HG03135 (cell line): ENCODE data around the gene SERPINB6.
"Not testable (repeated sequence)": the region's sequence is repeated elsewhere in the genome, so short reads cannot be mapped to it uniquely, and the experiment has no call there.

Source experiments
- ATAC-seq: cut with Tn5 transposase; IDR thresholded peaks from one replicate; pipeline ENCODE4 v1.9.1; 2021; ENCODE audit warnings: mild to moderate bottlenecking, moderate library complexity; ENCODE audit not compliant: unreplicated experiment

Gene SERPINB6

DNA sequence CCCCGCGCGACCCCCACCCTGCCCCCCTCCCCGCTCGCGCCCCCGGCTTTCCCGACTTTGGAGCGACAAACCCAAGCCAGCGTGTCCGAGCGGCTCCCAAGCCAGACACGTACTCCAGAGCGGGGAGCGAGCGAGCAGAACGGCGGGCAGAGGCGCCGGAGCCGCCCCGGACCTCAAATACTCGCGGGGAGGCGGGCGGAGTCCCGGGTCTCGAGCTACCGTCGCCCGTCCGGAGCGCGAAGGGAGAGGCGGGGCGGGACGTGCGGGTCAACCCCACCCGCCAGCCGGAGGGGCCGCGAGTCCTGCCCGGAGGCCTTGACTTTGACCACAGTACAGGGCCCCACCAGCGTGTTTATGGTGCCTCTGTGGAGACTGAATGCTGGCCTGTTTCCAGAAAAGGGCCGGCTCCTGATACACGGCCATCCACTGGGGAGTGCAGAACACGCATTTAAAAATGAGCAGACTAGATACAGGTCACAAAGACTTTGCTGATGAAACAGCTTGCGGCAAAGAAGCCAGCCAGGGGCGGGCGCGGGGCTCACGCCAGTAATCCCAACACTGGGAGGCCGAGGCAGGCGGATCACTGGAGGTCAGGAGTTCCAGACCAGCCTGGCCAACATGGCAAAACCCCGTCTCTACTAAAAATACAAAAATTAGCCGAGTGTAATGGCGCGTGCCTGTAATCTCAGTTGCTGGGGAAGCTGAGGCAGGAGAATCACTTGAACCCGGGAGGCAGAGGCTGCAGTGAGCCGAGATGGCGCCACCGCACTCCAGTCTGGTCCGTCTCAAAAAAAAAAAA lies at the start of gene SERPINB6:
TSS of gene SERPINB6 (minus strand) at position 148 of the 799 bp plus-strand sequence. CDS start 12,235 bp downstream, outside the sequence.
- no peak for ATAC-seq

GRCh38 chr6:3019749-3020320 lies 48.5 kb upstream of the SERPINB6 start:
- ATAC-seq: no peak

GRCh38 chr6:3019065-3019464 lies 47.7 kb upstream of the SERPINB6 start:
- ATAC-seq: no peak

- ATAC-seq: no peak
Measured at GRCh38 chr6:3017304-3017703, 45.9 kb upstream of the SERPINB6 start.

DNA sequence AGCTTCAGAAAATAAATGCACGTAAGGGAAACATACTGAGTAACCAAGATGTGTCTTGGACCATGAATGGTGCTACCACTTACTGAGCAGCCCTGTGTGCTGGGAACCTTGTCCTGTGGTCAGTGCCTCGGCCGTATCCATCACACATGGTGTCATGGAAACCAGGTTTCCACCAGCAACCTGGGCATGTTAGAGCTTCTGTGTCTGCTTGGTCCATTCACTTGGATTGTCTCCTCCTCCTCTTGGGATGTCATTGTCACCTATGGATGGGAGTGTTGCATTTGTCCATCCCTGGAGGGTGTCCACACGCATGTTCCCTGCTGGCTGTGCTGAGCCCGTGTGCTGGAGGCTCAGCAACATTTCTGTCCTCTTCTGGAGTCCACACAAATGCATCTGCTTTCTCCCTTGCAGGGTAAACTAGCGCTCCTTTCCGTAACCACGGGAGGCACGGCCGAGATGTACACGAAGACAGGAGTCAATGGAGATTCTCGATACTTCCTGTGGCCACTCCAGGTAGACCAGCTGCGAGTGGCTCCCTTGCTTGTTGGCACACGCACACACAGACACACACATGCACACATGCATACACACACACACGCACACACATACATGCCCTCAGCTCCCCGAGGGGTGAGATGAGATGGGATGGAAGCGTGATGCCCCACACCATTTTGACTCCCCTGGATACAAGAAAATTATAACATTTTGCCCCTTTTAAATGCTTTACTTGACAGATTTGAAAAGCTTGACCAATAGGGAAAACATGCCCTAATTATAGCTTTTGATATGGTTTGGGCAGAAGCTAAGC lies 45.3 kb upstream of the SERPINB6 start:
- no peak for ATAC-seq

GRCh38 chr6:3015144-3015543 lies 43.8 kb upstream of the SERPINB6 start:
- no peak for ATAC-seq

DNA sequence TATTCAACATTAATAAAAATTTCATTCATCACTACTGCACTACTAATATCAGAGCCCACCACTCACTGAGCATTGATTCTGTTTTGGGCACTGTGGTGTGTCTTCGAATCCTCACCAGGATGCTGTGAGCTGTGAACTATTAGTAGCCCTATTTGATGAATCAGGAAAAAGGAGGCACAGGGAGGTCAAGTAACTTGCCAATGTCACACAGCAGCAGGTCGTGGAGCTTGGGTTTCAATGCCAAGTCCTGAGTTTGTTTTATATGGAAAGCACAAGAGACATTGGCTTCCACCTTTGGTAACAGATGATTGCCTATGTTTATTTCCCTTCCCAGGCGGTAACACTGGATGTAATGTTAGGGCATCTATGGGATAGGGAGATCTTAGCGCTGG lies 43.3 kb upstream of the SERPINB6 start:
- no peak for ATAC-seq

DNA sequence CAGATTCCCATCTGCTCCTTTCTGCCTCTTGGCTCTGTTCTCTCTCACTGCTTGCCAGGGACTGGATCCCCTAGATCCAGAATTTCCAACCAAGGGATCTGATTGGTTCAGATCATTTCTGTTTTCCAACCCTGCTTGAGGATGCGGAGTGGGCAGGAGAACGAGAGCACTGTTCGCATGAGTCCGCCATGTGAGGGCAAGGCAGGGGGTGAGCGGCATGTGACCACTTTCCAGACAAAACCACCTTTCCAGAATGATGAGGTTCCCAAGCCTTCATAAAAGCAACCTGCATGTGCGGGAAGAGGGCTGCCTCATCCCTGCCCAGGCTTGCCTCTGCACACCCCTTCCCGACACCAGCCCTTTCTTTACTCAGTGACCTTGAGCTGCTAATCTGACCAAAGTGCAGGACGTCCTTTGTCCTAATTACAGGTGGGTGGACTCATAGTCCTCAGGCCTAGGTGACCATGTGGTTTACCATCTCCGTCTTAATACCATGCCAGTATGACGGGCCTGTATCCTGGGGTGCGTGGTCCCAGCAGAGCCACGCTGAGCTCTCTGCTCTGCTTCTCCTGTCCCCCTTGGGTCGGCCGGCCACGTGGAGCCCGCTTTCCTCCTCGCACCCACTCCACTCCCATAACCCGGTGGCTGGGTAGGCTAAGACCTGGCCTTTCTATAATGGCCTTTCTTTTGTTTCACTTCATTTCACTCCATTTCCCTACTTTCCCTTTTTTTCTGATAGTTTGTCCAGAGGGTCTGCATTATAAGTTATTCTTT lies 42.7 kb upstream of the SERPINB6 start:
- ATAC-seq: no peak

DNA sequence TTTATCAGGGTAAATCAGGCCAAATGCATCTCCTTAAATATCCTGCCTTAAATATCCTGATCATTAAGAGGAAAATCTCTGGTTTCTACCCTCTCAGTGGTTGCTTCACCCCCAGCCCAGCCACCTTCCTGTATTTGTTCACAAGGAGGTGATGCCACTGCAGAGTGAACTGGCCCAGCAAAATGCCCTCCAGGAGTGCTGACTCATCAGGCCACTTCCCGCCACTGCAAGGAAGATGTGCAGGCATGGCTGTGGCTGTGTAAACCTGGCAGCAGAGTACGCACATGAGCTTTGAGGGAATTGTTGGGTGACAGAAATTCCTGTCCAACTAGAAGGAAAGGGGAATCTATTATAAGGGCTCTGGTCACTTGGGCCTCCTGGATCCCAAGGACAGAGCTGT lies 42.1 kb upstream of the SERPINB6 start:
- no peak for ATAC-seq

DNA sequence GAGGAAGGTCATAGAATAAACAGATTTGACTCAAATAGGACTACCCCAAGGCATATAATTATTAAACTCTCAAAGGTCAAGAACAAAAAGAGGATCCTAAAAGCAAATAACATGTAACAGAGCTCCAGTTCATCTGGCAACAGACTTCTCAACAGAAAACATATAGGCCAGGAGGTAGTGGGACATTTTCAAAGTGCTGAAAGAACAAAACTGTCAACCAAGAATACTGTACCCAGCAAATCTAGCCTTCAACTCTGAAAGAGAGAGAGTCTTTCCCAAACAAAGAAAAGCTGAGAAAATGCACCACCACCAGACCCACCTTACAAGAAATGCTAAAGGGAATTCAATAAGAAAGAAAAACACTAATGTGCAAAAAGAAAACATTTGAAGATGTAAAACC lies 40.2 kb upstream of the SERPINB6 start:
- no peak for ATAC-seq

DNA sequence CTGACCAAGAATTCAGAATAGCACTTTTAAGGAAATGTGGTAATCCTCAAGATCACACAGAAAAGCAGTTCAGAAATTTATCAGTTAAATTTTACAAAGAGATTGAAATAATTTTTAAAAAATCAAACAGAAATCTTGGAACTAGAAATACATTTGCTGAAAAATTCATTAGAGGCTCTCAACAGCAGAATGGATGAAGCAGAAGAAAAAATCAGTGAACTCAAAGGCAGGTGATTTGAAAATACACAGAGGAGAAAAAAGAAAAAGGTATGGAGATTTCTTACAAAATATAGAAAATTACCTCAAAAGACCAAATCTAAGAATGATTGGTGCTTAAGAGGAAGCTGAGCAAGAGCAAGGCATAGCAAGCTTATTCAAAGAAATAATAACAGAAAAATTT lies 39.8 kb upstream of the SERPINB6 start:
- no peak for ATAC-seq

DNA sequence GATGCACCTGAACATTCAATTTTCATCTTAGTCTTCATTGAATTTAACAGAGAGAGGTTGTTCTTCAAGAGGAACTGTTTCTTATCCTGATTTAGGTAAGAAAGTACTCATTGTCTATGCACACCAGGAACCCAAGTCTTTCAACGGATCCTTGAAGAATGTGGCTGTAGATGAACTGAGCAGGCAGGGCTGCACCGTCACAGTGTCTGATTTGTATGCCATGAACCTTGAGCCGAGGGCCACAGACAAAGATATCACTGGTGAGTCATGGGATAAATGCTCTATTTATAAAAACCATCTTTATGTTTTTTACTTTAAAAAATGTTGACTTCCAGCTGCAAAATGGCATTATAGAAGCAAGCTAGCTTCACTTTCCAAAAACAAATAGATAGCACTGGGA lies 38.6 kb upstream of the SERPINB6 start:
- ATAC-seq: no peak

GRCh38 chr6:3008712-3009265 lies 37.4 kb upstream of the SERPINB6 start:
- ATAC-seq: not testable (repeated sequence)

- no peak for ATAC-seq
Measured at GRCh38 chr6:3007571-3007970, 36.2 kb upstream of the SERPINB6 start.

DNA sequence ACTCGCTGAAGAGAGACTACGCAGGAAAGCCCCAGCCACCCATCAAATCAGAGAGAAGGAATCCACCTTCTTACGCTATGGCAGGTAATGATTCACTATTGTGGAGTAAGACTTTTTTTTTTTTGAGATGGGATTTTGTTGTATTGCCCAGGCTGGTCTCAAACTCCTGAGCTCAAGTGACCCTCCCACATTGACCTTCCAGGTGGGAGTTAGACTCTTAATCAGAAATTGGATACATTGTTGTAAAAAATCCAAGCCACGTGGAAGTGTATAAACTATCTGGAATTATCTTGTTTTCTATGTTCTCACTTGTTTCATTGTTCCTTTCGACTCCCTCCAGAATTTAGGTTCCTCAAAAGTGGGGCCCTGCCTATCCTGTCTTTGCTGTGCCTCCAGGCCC lies 35.1 kb upstream of the SERPINB6 start:
- ATAC-seq: no peak

DNA sequence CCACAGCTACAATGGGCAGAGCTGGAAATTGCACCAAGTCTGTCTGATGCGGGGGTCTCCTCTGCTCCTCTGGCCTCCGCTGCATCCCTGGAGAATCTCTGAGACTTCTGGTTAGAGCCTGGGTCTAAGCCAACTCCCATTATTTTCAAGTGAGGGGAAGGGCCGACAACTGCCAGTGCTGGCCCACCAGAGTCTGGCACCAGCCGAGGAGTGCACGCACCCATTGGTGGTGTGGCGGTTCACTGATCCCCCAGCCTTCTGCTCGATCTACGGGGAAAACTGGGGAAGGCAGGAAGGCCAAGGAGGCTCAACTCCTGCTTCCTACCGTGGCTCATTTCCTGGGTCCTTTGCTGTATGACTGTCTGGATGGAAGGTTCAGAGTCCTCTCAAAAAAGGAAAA lies 34.5 kb upstream of the SERPINB6 start:
- ATAC-seq: no peak

DNA sequence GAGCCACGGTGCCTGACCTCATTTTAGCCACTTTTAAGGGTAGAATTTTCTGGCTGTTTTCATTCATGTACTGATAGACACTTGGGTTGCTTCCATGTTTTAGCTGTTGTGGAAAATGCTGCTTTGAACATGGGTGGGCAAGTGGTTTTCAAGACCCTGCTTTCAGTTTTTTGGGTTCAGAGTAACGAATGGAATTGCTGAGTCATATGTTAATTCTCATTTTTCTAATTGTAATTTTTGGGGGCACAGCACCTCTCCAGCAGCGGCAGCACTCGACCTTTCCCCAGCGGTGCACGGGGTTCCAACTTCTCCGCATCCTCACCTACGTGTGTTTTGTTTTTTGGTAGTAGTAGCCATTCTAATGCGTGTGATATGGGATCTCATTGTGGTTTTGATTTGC lies 33.7 kb upstream of the SERPINB6 start:
- no peak for ATAC-seq

DNA sequence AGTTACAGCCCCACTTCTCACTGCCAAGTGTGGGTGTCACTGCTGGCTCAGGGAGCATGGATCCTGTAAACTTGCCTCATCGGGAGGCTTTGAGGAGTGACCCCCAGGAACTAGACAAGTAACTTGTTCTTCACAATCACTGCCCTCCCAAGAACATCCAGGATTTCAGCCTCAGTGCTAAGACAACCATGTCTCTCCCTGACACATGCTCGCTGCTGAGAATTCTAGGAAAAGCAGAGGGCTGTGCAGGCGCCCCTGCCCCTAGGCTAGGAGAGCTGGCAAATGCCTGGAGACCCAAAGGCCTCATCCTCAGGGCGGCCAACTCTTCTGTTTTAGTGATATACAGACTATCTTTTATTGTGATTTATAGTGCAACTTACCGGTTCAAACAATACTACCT lies 31.9 kb upstream of the SERPINB6 start:
- ATAC-seq: not testable (repeated sequence)

DNA sequence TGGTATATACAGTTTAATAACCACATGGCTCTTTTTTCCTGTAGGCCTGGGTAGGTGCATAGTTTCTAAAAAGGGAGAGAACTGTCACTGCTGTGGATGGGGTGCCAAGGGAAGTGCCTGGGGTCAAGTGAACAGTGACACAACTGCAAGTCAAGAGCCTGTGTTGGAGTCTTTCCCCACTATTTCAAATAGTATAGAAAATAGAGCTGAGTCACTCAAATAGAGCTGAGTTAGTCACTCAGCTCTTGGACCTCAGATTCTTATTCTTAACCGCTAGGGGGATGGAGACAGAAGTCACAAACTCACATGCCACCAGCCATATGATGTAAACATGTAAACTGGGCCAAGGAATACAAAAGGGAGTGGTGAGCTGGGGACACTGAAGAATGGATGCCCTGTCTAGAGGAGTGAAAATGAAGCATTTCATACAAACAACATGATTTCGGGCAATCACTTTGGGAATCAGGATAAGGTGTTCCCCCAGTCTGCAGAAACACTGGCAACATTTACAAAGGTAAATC lies 30.5 kb upstream of the SERPINB6 start:
- ATAC-seq: no peak

GRCh38 chr6:3001146-3001772 lies 29.9 kb upstream of the SERPINB6 start:
- ATAC-seq: no peak
